ENCODE data around the gene REC8. TPM values are rescaled to one million over a fixed set of nuclear protein-coding genes. Genes with fewer than 3 reads are reported as not detected.

REC8 gene
- total RNA-seq, 1 experiment from 2014 or later, result 1.0 TPM

GRCh38 chr14:24156840-24157239 is 15.0 kb upstream of the REC8 start:
- DNase-seq (ENCODE audit: low read depth), result no peak

- no peak for DNase-seq (ENCODE audit: low read depth)
Observed at GRCh38 chr14:24157331-24157730, 14.5 kb upstream of the REC8 start.

- no peak for DNase-seq (ENCODE audit: low read depth)
Observed at GRCh38 chr14:24159777-24160498, 11.9 kb upstream of the REC8 start.

- DNase-seq (ENCODE audit: low read depth), result no peak
Observed at GRCh38 chr14:24160499-24160849, 11.4 kb upstream of the REC8 start.

DNA sequence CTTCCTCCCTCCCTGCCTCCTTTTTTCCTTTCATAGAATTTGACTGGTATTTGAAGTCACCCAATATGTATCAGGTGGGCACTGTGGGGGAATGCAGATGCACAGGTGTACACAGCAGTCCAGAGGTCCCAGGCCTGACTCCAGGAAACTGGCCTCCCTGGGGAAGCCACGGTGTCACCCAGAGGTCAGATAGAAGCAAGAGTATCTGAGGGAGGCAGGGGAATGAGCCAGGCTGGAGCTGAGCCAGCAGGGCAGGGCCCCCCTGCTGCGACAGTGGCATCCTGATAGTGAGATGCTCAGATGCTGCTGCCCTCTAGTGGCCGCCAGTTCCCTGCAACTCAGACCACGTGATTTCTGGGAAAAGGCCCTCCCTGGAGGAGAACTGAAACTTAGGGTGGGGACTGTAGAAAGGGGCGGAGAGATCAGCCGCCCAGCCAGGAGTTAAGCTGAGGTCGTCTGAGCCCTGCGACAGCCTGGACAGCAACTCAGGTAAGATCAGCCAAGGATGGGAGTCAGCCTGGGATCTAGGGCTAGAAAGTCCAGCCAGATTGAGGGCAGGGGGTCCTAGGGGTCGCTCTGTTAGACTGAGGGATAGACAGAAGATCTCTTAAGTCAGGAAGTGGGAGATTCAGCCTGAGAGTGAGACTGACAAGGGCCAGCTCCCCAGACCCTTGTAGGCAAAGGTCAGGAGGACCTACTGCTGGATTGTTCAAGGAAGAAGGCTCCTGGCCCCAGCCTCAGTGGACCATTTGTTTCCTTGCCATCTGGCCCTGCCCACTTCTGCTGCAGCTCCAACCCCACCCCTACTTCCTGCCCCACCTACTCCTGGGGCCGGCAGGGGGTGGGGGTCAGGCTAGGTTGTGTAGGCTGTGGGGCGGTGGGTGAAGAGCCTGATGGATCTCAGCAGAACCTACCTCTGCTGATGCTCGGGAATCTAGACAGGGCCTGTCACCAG is 10.8 kb upstream of the REC8 start, which contains the start of gene IRF9:
TSS of gene IRF9 (plus strand) at position 416 of the 955 bp plus-strand sequence. CDS start 880 bp downstream, outside the sequence.
- peak; percentile 95 for DNase-seq (ENCODE audit: low read depth)

DNA sequence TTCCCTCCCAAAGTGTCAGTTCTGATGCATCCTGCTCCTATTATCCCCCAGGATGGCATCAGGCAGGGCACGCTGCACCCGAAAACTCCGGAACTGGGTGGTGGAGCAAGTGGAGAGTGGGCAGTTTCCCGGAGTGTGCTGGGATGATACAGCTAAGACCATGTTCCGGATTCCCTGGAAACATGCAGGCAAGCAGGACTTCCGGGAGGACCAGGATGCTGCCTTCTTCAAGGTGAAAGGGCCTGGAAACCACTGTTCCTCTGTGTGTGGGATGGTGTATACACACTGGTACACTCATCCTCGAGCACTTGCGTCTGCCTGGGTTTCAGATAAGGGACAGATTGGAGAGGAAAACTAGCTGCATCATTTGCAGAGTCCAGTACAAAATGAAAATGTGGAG is 9.8 kb upstream of the REC8 start:
- no peak for DNase-seq (ENCODE audit: low read depth)

- no peak for DNase-seq (ENCODE audit: low read depth)
Observed at GRCh38 chr14:24164518-24164991, 7.3 kb upstream of the REC8 start.

GRCh38 chr14:24165785-24166184 is 6.1 kb upstream of the REC8 start:
- no peak for DNase-seq (ENCODE audit: low read depth)

DNA sequence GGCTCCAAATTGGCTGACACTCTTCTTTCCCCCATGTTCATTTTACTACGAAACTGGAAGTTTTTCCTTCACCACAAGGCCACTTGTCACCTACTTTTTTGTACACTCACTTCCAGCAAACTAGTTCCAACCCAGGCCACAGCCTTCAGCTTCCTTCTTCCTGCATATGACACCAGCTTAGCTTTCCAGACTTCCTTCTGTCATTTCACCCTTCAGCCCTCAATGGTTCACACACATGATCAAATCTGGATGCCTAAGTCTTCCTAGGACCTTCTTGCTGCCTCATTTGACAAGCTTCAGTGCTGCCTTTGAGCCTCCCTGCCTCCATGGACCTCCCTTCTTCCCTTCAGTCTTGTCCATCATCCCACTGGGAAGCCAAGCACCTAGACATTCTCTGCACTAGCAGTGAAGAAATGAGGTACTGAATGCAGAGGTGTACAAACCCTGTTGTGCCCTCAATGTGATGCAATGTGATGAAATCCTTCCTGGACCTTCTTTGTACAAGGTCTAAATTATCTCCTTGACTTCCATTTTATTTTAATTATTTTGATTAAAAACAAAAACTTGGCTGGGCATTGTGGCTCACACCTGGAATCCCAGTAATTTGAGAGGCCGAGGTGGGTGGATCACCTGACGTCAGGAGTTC is 4.3 kb upstream of the REC8 start:
- DNase-seq (ENCODE audit: low read depth), result no peak

GRCh38 chr14:24172261-24172860 is 481 bp downstream of the REC8 start:
- DNase-seq (ENCODE audit: low read depth), result no peak

DNA sequence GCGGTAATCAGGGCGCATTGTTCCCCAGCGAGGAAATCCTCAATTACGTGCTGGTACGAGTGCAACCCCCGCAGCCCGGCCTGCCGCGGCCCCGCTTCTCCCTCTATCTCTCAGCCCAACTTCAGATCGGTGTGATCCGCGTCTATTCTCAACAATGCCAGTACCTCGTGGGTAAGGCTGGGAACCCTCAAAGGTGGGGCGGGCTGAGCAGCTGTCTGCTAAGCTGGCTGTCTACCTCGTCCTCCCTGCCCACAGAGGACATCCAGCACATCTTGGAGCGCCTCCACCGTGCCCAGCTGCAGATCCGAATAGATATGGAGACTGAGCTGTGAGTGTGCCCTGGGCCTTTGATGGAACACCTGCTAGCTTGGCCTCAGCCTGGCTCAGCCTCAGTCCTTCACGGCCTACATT is 996 bp downstream of the REC8 start:
- no peak for DNase-seq (ENCODE audit: low read depth)

GRCh38 chr14:24176599-24176998 is 4.7 kb downstream of the REC8 start:
- no peak for DNase-seq (ENCODE audit: low read depth)

GRCh38 chr14:24177041-24177825 is 5.4 kb downstream of the REC8 start:
- DNase-seq (ENCODE audit: low read depth), result no peak

DNA sequence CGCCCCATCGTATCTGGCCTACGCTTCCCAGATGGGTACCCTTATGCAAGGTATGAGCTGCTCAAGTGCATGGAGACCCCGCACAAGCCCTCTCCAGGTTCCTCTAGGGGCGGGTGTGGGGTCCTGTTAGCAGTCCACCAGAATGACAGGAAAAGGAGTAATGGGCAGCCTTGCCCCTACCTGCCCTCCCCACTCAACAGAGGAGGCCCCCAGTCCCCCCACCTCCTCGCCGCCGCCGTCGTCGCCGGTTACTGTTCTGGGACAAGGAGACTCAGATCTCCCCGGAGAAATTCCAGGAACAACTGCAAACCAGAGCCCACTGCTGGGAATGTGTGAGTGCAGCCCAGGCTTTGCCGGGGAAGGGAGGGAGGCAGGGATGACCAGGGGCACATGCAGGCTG is 6.0 kb downstream of the REC8 start:
- no peak for DNase-seq (ENCODE audit: low read depth)

GRCh38 chr14:24178399-24179178 is 6.7 kb downstream of the REC8 start:
- no peak for DNase-seq (ENCODE audit: low read depth)

- no peak for DNase-seq (ENCODE audit: low read depth)
Observed at GRCh38 chr14:24179294-24179960, 7.5 kb downstream of the REC8 start.

DNA sequence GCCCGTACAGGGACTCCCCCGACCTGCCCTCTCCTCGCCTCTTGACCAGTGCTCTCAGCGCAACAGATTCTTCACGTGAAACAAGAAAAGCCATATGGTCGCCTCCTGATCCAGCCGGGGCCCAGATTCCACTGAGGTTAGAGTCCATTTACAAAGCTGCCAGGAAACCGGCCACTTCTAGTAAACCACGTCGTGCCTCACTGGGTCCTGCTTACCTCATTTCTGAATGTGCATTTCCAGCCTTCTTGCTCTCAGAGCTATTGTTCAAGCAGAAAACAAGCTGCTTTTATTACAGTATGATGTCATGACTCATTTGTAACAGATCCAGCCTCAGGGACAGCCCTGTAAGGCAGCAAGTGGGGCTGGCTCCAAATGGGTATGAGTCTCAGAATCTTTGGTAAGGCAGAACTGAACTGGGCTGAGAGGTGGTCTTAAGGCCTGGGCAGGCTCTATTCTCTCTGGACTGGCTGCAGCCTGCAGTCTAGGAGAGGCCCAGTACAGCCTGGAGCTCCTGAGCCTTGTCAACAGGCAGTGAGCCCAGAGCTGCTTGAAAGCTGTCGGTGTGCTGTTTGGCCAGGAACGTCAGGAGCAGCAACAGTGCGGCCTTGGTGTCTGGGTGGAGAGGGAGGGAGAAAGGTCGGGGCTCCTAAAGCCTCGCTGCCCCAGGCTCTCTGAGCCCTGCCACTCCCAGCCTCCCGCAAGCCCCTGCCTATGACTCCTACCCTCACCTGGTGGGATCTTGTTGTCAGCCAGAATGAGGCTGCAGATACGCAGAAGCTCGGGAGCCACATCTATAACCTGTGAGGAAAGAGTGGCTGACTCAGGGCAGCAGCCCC is 8.3 kb downstream of the REC8 start:
- peak; percentile 28 for DNase-seq (ENCODE audit: low read depth)

DNA sequence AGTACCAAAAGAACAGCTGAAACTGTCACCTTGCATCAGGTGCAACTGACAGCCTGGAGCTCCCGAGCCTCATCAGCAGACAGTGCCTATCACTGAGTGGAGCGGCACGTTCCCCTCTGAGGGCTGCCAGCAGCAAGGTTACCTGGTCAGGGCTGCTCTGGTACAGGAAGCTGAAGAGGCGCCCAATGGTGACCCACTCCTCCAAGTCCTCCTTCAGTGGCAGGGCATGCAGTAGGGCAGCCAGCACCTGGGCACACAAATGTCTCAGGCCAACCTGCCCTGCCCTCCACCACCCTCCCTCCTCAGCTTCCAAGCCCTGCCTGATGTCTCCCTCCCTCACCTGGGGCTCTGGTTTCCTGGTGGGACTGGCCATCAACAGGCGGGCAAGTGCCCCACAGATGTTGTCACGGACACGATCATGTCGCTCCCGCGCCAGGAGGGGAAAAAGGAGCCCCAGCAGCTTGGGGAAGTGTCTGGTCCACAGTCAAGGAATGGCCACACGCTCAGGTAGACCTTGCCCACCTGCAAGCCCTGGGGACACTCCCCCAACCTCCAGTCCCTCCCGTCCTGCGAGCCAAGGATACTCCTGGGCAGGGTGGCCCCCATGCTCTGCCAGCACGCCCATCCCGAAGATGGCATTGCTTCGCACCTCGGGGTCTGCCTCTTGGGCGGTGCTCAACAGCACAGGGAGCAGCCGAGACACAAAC is 9.6 kb downstream of the REC8 start:
- no peak for DNase-seq (ENCODE audit: low read depth)

Data from HT1080 (cell line).